ENCODE data around the gene PPP1R14D.
A peak's percentile ranks its signal among the peaks of the same experiment; 100 is the strongest.
"Not testable (repeated sequence)": the region's sequence is repeated elsewhere in the genome, so short reads cannot be mapped to it uniquely, and the experiment has no call there.

The PPP1R14D gene

DNA sequence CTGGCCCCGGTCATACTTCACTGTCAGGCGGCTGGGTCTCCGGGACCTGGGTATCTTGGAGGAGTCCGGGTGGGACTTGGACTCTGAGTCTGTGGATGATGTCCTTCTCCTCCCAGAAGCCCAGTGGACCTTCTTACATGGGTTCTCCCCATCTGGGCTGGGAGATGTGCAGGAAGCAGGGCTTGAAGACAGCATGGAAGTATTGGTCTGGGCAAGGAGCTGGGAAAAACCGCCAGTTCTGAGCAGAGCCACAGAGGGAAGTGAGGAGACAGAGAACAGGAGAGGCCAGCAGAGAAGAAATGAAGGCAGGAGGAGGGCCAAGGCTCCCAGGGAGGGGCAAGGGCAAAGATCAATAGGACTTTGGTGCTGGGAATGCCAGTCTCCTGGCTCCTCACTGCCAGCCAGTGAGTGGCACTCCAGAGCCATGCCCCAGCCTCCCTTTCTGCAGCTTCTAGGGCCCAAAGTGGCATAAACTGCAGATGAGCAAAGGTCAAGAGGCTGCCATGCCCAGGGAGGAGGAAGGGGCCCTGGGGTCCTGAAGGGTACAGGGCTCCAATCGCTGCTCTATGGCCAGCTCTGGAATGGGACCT, at the start of gene PPP1R14D:
Gene PPP1R14D (minus strand): TSS at position 262 of the 590 bp plus-strand sequence. CDS start 67 bp downstream, at position 195.
- DNase-seq (ENCODE audit: extremely low read depth in 1 of 2, low read depth in 1 of 2), result no peak

- no peak for DNase-seq (ENCODE audit: extremely low read depth in 1 of 2, low read depth in 1 of 2)
These were observed 49.2 kb upstream of the PPP1R14D start for GRCh38 chr15:40877694-40878093.

GRCh38 chr15:40875991-40876730, 47.7 kb upstream of the PPP1R14D start:
- no peak for DNase-seq (ENCODE audit: extremely low read depth in 1 of 2, low read depth in 1 of 2)

GRCh38 chr15:40873694-40874561, 45.4 kb upstream of the PPP1R14D start, which contains the start of gene RHOV:
RHOV (minus strand) TSS chr15:40874234; CDS start chr15:40874139, 95 bp downstream.
- DNase-seq (ENCODE audit: extremely low read depth in 1 of 2, low read depth in 1 of 2), result peak in 1 of 2 donors; percentile 43

DNA sequence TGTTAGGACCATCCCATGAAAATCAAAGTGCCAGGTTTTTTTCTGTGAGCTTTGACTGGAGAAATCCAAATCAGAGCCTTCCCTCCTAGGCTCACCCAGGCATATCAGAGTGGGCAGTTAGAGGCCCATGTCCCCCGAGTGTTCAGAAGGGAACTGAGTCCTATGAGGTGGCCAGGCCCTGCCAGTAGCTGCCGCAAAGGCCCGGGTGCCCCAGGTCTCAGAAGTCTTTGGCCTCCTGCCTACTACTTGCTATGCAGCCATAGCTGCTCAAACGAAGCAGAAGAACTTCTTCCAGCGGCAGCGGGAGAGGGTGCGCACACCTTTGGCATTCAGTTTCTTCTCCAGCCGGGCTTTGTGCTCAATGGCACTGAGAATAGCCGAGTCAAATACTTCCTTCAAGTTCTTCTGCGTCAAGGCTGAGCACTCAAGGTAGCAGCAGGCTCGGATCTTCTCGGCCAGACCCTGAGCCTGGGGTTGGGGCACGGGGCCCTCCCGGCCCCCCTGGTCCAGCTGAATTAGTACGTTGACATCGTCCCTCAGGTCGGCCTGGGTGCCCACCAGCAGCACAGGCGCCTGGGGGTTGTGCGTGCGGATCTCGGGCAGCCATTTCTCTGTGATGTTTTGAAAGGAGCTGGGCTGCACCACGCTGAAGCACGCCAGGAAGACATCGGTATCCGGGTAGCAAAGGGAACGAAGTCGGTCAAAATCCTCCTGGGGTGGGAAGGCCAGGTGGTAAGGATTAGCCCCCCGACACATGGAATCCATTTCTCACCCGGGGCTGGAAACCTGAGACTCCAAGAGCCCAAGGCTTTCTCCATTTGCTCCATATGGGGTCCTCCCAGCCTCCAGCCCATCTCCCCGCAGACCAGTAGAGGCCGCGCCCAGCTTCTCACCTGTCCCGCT, 44.5 kb upstream of the PPP1R14D start:
- no peak for DNase-seq (ENCODE audit: extremely low read depth in 1 of 2, low read depth in 1 of 2)

GRCh38 chr15:40871749-40872617, 43.5 kb upstream of the PPP1R14D start:
- no peak for DNase-seq (ENCODE audit: extremely low read depth in 1 of 2, low read depth in 1 of 2)

DNA sequence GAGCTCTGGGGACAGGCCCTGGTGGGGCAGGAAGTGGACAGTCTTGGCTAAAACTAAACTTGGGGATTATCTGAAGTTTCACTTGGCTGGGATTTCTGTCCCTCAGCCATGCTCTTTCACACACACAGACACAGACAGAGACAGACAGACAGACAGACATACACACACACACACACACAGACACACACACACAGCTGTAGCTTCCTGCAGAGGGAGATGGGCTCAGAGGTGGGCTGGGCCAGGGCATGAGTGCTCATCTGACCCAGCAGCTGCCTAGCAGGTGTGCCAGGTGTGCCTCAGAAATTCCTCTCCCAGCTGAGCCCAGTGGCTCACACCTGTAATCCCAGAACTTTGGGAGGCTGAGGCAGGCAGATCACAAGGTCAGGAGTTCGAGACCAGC, 42.2 kb upstream of the PPP1R14D start:
- DNase-seq (ENCODE audit: extremely low read depth in 1 of 2, low read depth in 1 of 2), result no peak

- no peak for DNase-seq (ENCODE audit: extremely low read depth in 1 of 2, low read depth in 1 of 2)
These were observed 41.2 kb upstream of the PPP1R14D start for GRCh38 chr15:40869686-40870085.

DNA sequence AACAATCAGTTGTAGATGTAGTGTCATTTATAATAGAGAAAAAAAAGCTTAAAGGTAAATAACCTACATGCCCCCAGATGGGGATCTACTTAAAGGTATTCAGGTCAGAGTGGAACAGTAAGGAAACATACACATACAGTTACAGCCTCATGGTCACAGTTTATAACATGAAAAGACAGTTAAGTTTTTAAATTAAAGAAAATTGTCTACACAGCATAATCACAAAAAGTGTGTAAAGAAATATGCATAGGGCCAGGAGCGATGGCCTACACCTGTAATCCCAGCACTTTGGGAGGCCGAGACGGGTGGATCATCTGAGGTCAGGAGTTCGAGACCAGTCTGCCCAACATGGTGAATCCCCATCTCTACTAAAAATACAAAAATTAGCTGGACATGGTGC, 38.7 kb upstream of the PPP1R14D start:
- no peak for DNase-seq (ENCODE audit: extremely low read depth in 1 of 2, low read depth in 1 of 2)

GRCh38 chr15:40863660-40864270, 35.3 kb upstream of the PPP1R14D start:
- DNase-seq (ENCODE audit: extremely low read depth in 1 of 2, low read depth in 1 of 2), result no peak

DNA sequence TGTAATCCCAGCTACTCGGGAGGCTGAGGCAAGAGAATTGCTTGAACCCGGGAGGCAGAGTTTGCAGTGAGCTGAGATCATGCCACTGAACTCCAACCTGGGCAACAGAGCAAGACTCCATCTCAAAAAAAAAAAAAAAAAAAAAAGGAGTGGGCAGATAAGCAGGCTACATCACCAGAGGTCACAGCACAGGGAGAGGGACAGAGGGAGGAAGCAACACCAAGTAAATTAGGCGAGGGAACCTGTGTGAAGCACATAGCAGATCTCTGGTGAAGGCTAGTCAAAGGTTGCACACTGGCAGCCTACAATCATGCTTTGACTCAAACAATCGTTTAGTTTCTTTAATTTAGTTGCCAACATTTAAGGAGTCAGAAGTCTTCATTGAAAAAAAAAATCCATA, 32.6 kb upstream of the PPP1R14D start:
- not testable (repeated sequence) for DNase-seq (ENCODE audit: extremely low read depth in 1 of 2, low read depth in 1 of 2)

DNA sequence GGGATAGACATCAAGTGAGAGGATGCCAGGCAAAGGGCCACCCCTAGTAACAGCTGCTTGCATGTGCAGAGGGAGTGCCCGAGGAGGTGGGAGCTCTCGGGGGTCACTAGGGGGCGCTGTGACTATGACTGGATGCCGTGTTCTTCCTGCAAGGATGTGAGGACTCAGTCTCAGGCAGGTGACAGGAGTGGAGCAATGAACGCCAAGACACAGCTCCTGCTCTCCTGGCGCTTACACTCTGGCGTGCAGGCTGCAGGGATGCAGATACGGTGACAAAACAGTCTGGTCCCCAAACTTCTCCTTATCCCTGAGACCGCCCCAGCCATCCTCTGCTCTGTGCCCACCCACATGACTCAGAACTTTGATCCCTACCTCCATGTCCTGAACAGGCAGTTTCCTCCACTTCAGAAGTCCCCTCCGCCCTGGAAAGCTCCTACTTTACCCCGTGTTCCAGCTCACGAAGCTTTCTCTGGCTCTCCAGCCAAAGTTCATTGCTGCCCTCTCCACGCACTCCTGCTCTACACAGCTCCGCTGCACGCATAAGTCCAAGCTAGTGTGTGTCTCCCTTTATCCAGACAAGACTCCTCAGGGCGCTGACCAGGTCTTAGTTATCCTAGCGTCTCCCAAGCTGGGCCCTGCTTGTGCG, 30.8 kb upstream of the PPP1R14D start:
- peak; percentile 49 to 73 for DNase-seq (ENCODE audit: extremely low read depth in 1 of 2, low read depth in 1 of 2)

DNA sequence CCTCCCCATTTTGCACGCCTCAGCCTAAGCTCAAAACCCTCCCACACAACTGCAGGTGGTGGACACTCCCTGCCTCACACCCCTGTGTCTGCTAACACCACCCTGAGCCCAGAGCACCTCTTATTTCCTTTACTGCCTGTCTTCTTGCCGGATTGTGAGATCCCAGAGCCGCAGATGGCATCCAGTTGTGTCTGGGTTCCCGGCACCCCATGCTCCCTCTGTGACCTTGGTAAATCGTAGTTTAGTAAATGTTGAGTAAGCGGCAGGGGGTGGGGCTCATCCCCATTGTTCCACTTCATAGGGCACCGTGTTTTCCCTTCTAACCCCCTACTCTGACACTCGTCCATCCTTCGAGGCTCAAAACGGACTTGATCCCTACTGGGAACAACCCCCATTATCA, 30.2 kb upstream of the PPP1R14D start:
- no peak for DNase-seq (ENCODE audit: extremely low read depth in 1 of 2, low read depth in 1 of 2)

DNA sequence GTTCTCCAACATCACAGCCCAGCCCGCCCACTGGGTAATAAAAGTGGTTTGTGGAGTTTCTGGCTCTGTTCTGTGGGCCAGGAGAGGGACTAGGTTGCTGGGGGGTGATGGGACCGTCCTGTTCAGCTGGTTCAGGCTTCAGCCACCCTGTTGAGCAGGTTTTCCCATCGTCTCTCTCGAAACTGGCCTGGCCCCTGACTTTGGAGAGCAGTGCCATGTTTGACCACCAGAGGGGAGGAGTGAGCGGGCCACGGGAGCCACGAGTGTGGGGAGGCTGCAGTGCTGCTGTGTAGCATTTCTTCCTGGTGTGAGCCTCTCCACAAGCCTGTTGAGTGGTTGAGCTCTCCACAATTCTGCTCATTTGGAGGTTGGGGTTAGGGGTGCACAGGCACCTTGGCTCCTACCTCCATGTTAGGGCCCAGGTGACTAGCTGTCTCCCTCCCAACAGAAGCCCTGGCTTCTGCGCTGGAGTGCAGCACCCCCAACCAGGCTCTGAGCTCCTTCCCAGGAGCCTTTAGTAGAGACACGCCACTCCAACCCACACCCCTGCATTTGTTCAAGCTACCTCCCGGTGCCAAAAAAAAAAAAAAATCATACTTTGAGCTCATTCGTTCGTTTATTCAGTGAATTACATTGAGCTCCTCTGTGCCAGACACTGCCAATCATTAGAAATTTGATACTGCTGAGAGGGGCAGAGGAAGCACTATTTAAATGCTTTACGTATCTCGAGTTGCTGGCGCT, 29.3 kb upstream of the PPP1R14D start:
- peak in 1 of 2 donors; percentile 50 for DNase-seq (ENCODE audit: extremely low read depth in 1 of 2, low read depth in 1 of 2)

DNA sequence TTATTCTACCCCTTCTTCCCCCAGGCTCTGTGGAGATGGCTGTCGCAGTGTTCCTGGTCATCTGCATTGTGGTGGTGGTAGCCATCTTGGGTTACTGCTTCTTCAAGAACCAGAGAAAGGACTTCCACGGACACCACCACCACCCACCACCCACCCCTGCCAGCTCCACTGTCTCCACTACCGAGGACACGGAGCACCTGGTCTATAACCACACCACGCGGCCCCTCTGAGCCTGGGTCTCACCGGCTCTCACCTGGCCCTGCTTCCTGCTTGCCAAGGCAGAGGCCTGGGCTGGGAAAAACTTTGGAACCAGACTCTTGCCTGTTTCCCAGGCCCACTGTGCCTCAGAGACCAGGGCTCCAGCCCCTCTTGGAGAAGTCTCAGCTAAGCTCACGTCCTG, 28.2 kb upstream of the PPP1R14D start:
- no peak for DNase-seq (ENCODE audit: extremely low read depth in 1 of 2, low read depth in 1 of 2)

DNA sequence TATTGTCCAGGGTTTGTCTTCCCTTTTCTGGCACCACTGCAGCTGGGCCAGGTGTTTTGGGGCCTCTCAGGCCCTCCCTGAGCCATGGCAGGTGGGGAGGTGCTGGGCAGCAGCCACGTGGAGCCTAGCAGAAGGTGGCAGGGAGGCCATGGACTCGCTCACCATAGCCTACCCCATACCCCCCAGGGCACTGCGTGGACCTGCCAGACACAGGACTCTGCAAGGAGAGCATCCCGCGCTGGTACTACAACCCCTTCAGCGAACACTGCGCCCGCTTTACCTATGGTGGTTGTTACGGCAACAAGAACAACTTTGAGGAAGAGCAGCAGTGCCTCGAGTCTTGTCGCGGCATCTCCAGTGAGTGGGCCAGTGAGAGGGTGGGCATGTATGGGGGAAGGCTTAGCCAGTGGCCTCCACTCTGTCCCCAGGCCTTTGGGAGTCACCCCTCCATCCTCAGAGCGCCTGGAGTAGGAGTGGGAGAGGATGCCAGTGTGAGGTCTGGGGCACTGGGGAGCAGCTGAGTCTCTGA, 27.3 kb upstream of the PPP1R14D start:
- DNase-seq (ENCODE audit: extremely low read depth in 1 of 2, low read depth in 1 of 2), result no peak

DNA sequence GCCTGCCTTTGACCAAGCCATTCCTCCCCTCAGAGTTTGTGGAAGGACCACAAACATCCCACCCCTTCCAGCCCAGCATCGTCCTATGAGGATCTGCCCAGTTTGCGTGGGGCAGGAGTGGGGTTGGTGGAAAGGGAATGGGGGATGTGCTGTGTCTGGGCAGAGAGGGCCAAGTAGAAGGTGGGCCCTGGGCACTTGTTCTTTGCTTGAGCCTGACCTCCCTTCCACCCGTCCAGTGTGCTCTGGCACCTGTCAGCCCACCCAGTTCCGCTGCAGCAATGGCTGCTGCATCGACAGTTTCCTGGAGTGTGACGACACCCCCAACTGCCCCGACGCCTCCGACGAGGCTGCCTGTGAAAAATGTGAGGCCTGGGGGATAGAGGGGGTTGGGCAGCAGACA, 25.7 kb upstream of the PPP1R14D start:
- DNase-seq (ENCODE audit: extremely low read depth in 1 of 2, low read depth in 1 of 2), result no peak
